ENCODE measurements around the gene ARHGAP25. TPM values are rescaled to one million over a fixed set of nuclear protein-coding genes. Genes with fewer than 3 reads are reported as not detected.

Gene ARHGAP25
- total and polyA plus RNA-seq, 2 donors (not counting 3 experiments of a cell fraction or from before 2014, with no cell fraction given), result 0.50 to 2.0 TPM

DNA sequence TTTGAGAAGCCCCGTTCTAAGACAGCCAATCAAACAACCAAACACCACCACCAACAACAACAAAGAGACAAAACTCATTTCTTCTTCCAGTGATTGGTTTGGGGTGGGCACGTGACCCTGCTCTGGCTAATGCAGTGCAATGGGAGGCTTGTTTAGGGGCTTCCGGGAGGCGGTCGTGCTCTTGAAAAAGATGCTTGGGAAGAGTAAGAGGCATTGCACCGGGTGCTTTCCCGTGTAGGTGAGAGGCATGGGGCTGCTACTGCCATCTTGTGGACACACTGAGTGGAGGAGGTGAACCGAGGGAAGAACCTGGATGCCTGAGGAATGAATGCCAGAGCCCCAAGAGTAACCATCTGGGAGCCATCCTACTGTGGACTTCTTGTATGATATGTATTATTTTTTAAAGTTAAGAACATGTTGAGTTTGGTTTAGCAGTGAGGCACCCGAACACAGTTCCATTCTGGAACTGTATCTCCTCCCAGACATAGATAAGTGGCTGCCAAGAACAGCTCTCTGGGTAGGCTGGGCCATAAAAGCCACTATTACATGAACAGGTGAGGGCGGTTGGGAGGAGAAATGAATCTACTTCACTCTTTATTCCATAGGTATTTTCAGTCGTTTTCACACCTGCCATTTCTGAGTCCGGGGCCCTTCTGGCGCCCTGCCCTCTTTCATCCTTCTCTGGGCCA lies 19.1 kb upstream of the ARHGAP25 start:
- dilution Hi-C loops (cut with MboI; ENCODE audit: extremely low pct_ligation_motif_present, low sequenced_read_pairs) (loop anchor here (25.0 kb wide), 1 partner anchor 228 kb away; no protein-coding TSS in a partner anchor), intact Hi-C loops (cut with micrococcal nuclease) (loop anchor here (1.0 kb wide), 2 partner anchors 228 to 252 kb away; no protein-coding TSS in a partner anchor)
- H3K4me2 ChIP-seq (ENCODE audit: insufficient read depth, low read length), result no peak overlapping the region
- H3K9me1 ChIP-seq (replicated peaks; ENCODE audit: control insufficient read depth, extremely low read depth, insufficient read depth, low read length), result no peaks in the 10 kb centered on the region
- peaks cover 16 to 27% of the 10 kb centered on the region in 2 experiments for H3K27me3 ChIP-seq (ENCODE audit: control insufficient read depth in 2 of 2, insufficient read depth in 2 of 2, low read length in 2 of 2)
- no peaks in the 10 kb centered on the region for H3K4me1 ChIP-seq (ENCODE audit: control insufficient read depth, extremely low read depth, insufficient read depth, low read length)
- no peak for TF ChIP-seq EZH2 (IDR thresholded peaks at IDR 0.05; ENCODE audit: borderline replicate concordance, low read depth, low read length, severe bottlenecking)
- TF ChIP-seq, protein P1, sequence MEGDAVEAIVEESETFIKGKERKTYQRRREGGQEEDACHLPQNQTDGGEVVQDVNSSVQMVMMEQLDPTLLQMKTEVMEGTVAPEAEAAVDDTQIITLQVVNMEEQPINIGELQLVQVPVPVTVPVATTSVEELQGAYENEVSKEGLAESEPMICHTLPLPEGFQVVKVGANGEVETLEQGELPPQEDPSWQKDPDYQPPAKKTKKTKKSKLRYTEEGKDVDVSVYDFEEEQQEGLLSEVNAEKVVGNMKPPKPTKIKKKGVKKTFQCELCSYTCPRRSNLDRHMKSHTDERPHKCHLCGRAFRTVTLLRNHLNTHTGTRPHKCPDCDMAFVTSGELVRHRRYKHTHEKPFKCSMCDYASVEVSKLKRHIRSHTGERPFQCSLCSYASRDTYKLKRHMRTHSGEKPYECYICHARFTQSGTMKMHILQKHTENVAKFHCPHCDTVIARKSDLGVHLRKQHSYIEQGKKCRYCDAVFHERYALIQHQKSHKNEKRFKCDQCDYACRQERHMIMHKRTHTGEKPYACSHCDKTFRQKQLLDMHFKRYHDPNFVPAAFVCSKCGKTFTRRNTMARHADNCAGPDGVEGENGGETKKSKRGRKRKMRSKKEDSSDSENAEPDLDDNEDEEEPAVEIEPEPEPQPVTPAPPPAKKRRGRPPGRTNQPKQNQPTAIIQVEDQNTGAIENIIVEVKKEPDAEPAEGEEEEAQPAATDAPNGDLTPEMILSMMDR (IDR thresholded peaks at IDR 0.05; ENCODE audit: extremely low read depth in 1 of 2, insufficient read depth in 1 of 2, low read depth in 1 of 2, low read length in 2 of 2), result peak; percentile 73 to 83
- POLR2A ChIA-PET, result no interaction called here
- no peak overlapping the region for H3K9ac ChIP-seq (replicated peaks; ENCODE audit: extremely low read depth, insufficient read depth, low read length)
- H3K9me3 ChIP-seq (replicated peaks; ENCODE audit: control insufficient read depth, insufficient read depth, low read length), result no peaks in the 10 kb centered on the region
- no TSS peak for BruUV-seq (replicated peaks)
- DNase-seq (ENCODE audit: low read depth, low spot score) (peak; percentile 54), FAIRE-seq (peak; percentile 84)
- no peak overlapping the region for H3K4me3 ChIP-seq (replicated peaks in 1 of 3; ENCODE audit: insufficient read depth in 1 of 3, low read depth in 1 of 3, low read length in 3 of 3)
- no peaks in the 10 kb centered on the region for H4K20me1 ChIP-seq (replicated peaks; ENCODE audit: control insufficient read depth, extremely low read depth, insufficient read depth, low read length)
- no peaks in the 10 kb centered on the region for H3K79me2 ChIP-seq (ENCODE audit: control insufficient read depth, insufficient read depth, low read length)
- H3K36me3 ChIP-seq (ENCODE audit: control insufficient read depth in 2 of 2, extremely low read depth in 1 of 2, insufficient read depth in 2 of 2, low read length in 2 of 2), result no peaks in the 10 kb centered on the region
- H2AFZ ChIP-seq (ENCODE audit: low read depth, low read length), result no peak overlapping the region
- CTCF ChIA-PET, result interaction anchor here (1.2 to 13.7 kb wide), 9 partner anchors 11 to 257 kb away, joined by 3 to 517 read pairs (median 4); partner anchors contain the start of genes APLF and FBXO48
- H3K27ac ChIP-seq (ENCODE audit: insufficient read depth, low read depth, low read length), result no peak overlapping the region

Data from endothelial cell of umbilical vein (primary cell).